Mucosa of descending colon (tissue), 3 donors: Measurements from ENCODE around the gene PPP1R1B. TPM values are rescaled to one million over a fixed set of nuclear protein-coding genes. Genes with fewer than 3 reads are reported as not detected.
A peak's percentile ranks its signal among the peaks of the same experiment; 100 is the strongest.

Experiments
- ATAC-seq: fragments of 200-7000 bp; cut with Tn5 transposase; one replicate; pipeline ENCODE4 v1.9.1; 2020; ENCODE audit warnings: mild to moderate bottlenecking, moderate library complexity
- DNase-seq, 3 donors: peaks; one replicate each; pipeline ENCODE4 v3.0.0-alpha.2; 2020
- H3K36me3 ChIP-seq: fragments of 200-600 bp; one replicate; pipeline ENCODE4 v1.8.0; 2021; ENCODE audit warnings: low read depth, mild to moderate bottlenecking
- H3K4me1 ChIP-seq: fragments of 200-600 bp; one replicate; pipeline ENCODE4 v1.8.0; 2021; ENCODE audit warnings: low read depth, mild to moderate bottlenecking
- H3K4me3 ChIP-seq: fragments of 200-600 bp; one replicate; pipeline ENCODE4 v1.8.0; 2021; ENCODE audit warnings: mild to moderate bottlenecking
- H3K9me3 ChIP-seq: fragments of 200-600 bp; one replicate; pipeline ENCODE4 v1.8.0; 2021; ENCODE audit warnings: mild to moderate bottlenecking
- CTCF ChIP-seq: fragments of 200-600 bp; IDR thresholded peaks from one replicate; pipeline ENCODE4 v1.8.0; 2022; ENCODE audit warnings: antibody characterized with exemption, mild to moderate bottlenecking
- intact Hi-C, 2 donors: fragments of 100-400 bp; cut with DNase I in 1 of 2; cut with micrococcal nuclease in 1 of 2; formaldehyde crosslinking; loops; one replicate each; pipeline versions ENCODE4 v1.11.0 to v1.11.1; 2022; cut with DNase I, micrococcal nuclease
- total RNA-seq, 3 donors: library from RNA; stranded (reverse); fragmentation: NEBNext Ultra II Directional in 2 of 3; extraction: Animal tissue kit (Norgen Biotek cat#: 25700) in 2 of 3; gene quantifications; one replicate each; pipeline versions ENCODE4 v1.2.1 to v1.2.4, GENCODE V29; 2021 to 2023
- donor health status: DM: no; HTN: no; CAD: no; lungs with moderate emphysema.
- donor health status: DM: no; HTN: no; CAD: no.
- donor health status: DM: no; HTN: yes; CAD: no.

PPP1R1B gene
- total RNA-seq, 3 donors from 2014 or later: 108 to 362 (median 356) TPM

GRCh38 chr17:39663340-39663687, 36.6 kb downstream of the PPP1R1B start:
- DNase-seq (no peak), ATAC-seq (no peak)
- Histone ChIP-seq H3K9me3 (no peaks in the 10 kb centered on the region), H3K4me1 (peaks cover 33% of the 10 kb centered on the region), H3K4me3 (no peak overlapping the region), H3K36me3 (no peaks in the 10 kb centered on the region)
- intact Hi-C loops: no loop called here
- no peak for TF ChIP-seq CTCF

GRCh38 chr17:39663688-39664580, 37.2 kb downstream of the PPP1R1B start:
- no peak for TF ChIP-seq CTCF
- ATAC-seq (peak; percentile 62), DNase-seq (peak; percentile 62 to 79 (median 77))
- no peaks in the 10 kb centered on the region for H3K36me3 ChIP-seq
- H3K4me1 ChIP-seq: peaks cover 37% of the 10 kb centered on the region
- no peaks in the 10 kb centered on the region for H3K9me3 ChIP-seq
- H3K4me3 ChIP-seq: no peak overlapping the region
- intact Hi-C loops: no loop called here

GRCh38 chr17:39664581-39665561, 38.1 kb downstream of the PPP1R1B start, which contains the start of gene TCAP:
TSS of gene TCAP (plus strand) at chr17:39665349. CDS start at chr17:39665360, 11 bp downstream.
- intact Hi-C loops: no loop called here
- ATAC-seq (no peak), DNase-seq (peak in 1 of 3 donors; percentile 17)
- Histone ChIP-seq H3K4me3 (no peak within 1 kb of the TSS), H3K36me3 (no peaks in the 10 kb centered on the region), H3K9me3 (no peaks in the 10 kb centered on the region), H3K4me1 (peaks cover 37% of the 10 kb centered on the region)
- no peak for TF ChIP-seq CTCF

GRCh38 chr17:39665642-39666224, 39.0 kb downstream of the PPP1R1B start:
- intact Hi-C loops: no loop called here
- Histone ChIP-seq H3K9me3 (no peaks in the 10 kb centered on the region), H3K4me3 (no peak overlapping the region), H3K36me3 (no peaks in the 10 kb centered on the region), H3K4me1 (peaks cover 37% of the 10 kb centered on the region)
- no peak for TF ChIP-seq CTCF
- ATAC-seq (no peak), DNase-seq (peak in 2 of 3 donors; percentile 23 to 61)

- peaks cover 37% of the 10 kb centered on the region for H3K4me1 ChIP-seq
- no peak for TF ChIP-seq CTCF
- intact Hi-C loops: no loop called here
- ATAC-seq (no peak), DNase-seq (no peak)
- H3K4me3 ChIP-seq: no peak overlapping the region
- H3K36me3 ChIP-seq: no peaks in the 10 kb centered on the region
- H3K9me3 ChIP-seq: no peaks in the 10 kb centered on the region
Observed at GRCh38 chr17:39666231-39666600, 39.5 kb downstream of the PPP1R1B start.
